GM12878 (cell line): ENCODE measurements around the gene OSBPL10. TPM values are rescaled to one million over a fixed set of nuclear protein-coding genes. Genes with fewer than 3 reads are reported as not detected.

ENCODE experiments used
- ATAC-seq: fragments of 200-7000 bp; cut with Tn5 transposase; 3 replicates; pipeline ENCODE4 v1.9.1; 2020; ENCODE audit warnings: mild to moderate bottlenecking, moderate library complexity
- BruUV-seq: library from RNA; stranded (reverse); fragments of 400-500 nt; replicated peaks from 2 replicates; lab custom pipeline; 2021; lab: Mats Ljungman, UMichigan
- CTCF ChIA-PET: fragments of 300-600 bp; sonication (Branson Sonifier 250); formaldehyde crosslinking; extraction: SDS; loops from one replicate; lab custom pipeline; 2021; ENCODE audit warnings: inconsistent platforms; lab: Yijun Ruan, JAX
- POLR2A ChIA-PET: fragments of 350-600 bp; formaldehyde crosslinking; extraction: SDS; loops from one replicate; lab custom pipeline; 2021; ENCODE audit warnings: inconsistent platforms; lab: Charles Lee
- RAD21 ChIA-PET: fragments of 300-600 bp; sonication (Branson Sonifier 250); formaldehyde crosslinking; loops from one replicate; lab custom pipeline; 2023; ENCODE audit warnings: antibody characterized with exemption; ENCODE audit not compliant: unreplicated experiment; lab: Charles Lee
- SMC1A ChIA-PET: fragments of 300-600 bp; sonication (Branson Sonifier 250); formaldehyde crosslinking; loops from one replicate; lab custom pipeline; 2023; ENCODE audit not compliant: unreplicated experiment, uncharacterized antibody; lab: Charles Lee
- DNase-seq: peaks from one replicate; pipeline ENCODE4 v3.0.0-alpha.2; 2011; ENCODE audit warnings: low read depth, low spot score
- FAIRE-seq: peaks from 3 replicates; lab custom pipeline; 2011; peaks lifted over from hg19 to GRCh38; lab: Jason Lieb, UNC
- H2AFZ ChIP-seq: 2 replicates; pipeline ENCODE4 v1.6.0; 2011; ENCODE audit warnings: low read depth, low read length, control low read depth; ENCODE audit not compliant: control insufficient read depth
- H3K27ac ChIP-seq: 2 replicates; pipeline ENCODE4 v1.5.1; 2011; ENCODE audit warnings: control low read depth; ENCODE audit not compliant: control insufficient read depth, insufficient read depth
- H3K27me3 ChIP-seq, 2 experiments: replicated peaks in 1 of 2; 2 replicates each; pipeline versions ENCODE4 v1.6.0 to v1.6.1; 2011; ENCODE audit warnings: low read length in 1 of 2; ENCODE audit not compliant: control insufficient read depth in 2 of 2, insufficient read depth in 2 of 2
- H3K36me3 ChIP-seq, 2 experiments: 2 replicates each; pipeline ENCODE4 v1.5.1; 2011; ENCODE audit warnings: low read length in 1 of 2; ENCODE audit not compliant: control insufficient read depth in 2 of 2, insufficient read depth in 2 of 2
- H3K4me1 ChIP-seq: 2 replicates; pipeline ENCODE4 v1.6.1; 2011; ENCODE audit warnings: mild to moderate bottlenecking, low read length, moderate library complexity, mixed read lengths; ENCODE audit not compliant: control insufficient read depth, insufficient read depth
- H3K4me2 ChIP-seq: 2 replicates; pipeline ENCODE4 v1.6.0; 2011; ENCODE audit warnings: control low read depth; ENCODE audit not compliant: control insufficient read depth, insufficient read depth
- H3K4me3 ChIP-seq: fragments of 200-600 bp; sonication (generic); 2 replicates; pipeline ENCODE4 v1.5.1; 2016
- H3K79me2 ChIP-seq: 2 replicates; pipeline ENCODE4 v1.6.0; 2011; ENCODE audit warnings: low read length; ENCODE audit not compliant: control insufficient read depth, insufficient read depth
- H3K9ac ChIP-seq: 2 replicates; pipeline ENCODE4 v1.8.0; 2011; ENCODE audit warnings: low read length, control low read depth, mixed read lengths; ENCODE audit not compliant: control insufficient read depth, insufficient read depth
- H3K9me3 ChIP-seq: replicated peaks from 3 replicates; pipeline ENCODE4 v1.5.1; 2011; ENCODE audit warnings: mild to moderate bottlenecking, low read length; ENCODE audit not compliant: control insufficient read depth, insufficient read depth
- H4K20me1 ChIP-seq: 2 replicates; pipeline ENCODE4 v1.6.0; 2011; ENCODE audit not compliant: control insufficient read depth, insufficient read depth
- CEBPB ChIP-seq, 2 experiments: fragments of 150-350 bp in 1 of 2; IDR thresholded peaks; 2 replicates each; pipeline ENCODE4 v1.6.1; 2012 to 2014; ENCODE audit warnings: low read depth in 2 of 2, low read length in 2 of 2, borderline replicate concordance in 1 of 2, inconsistent platforms in 1 of 2
- RUNX3 ChIP-seq: IDR thresholded peaks from 2 replicates; pipeline ENCODE4 v1.6.1; 2012; ENCODE audit warnings: low read length, inconsistent platforms
- WGBS: methylation state at CpG from one replicate; pipeline ENCODE4 v1.1.6; 2016; ENCODE audit warnings: low lambda C conversion rate; ENCODE audit not compliant: insufficient replicate concordance, insufficient coverage; ENCODE audit errors: missing lambda C conversion rate; 5-methylcytosine and 5-hydroxymethylcytosine counted together
- in situ Hi-C: fragments of 300-500 bp; cut with MboI; formaldehyde crosslinking; loops from 9 replicates; pipeline ENCODE4 v1.14.3; 2018; ENCODE audit warnings: mixed read lengths
- intact Hi-C: fragments of 100-400 bp; cut with micrococcal nuclease; formaldehyde crosslinking; loops from one replicate; pipeline ENCODE4 v1.14.2; 2022; ENCODE audit not compliant: unreplicated experiment
- polyA plus RNA-seq, 11 experiments: library from polyadenylated mRNA; depleted of rRNA in 4 of 11; unstranded in 6 of 11; stranded (reverse) in 5 of 11; fragments of >200 nt; fragmentation: Nextera tagmentation in 4 of 11; fragmentation: Illumina TruSeq in 1 of 11; extraction: Ambion mirVana in 4 of 11; extraction: Trizol in 1 of 11; gene quantifications; 1 replicate in 1 of 11; 2 replicates in 10 of 11; pipeline versions ENCODE4 v1.2.1 to v1.2.3, GENCODE V29; 2011 to 2016; ENCODE audit warnings: inconsistent platforms in 2 of 11, missing spikeins in 2 of 11, low read depth in 1 of 11
- total RNA-seq, 4 experiments: library from RNA; depleted of rRNA in 3 of 4; stranded (reverse); fragments of >200 nt in 3 of 4; fragmentation: Illumina TruSeq in 1 of 4; extraction: Trizol in 1 of 4; gene quantifications; 2 replicates each; pipeline versions ENCODE4 v1.2.1 to v1.2.3, GENCODE V29; 2013 to 2021
- TF ChIP-seq, protein P1 (sequence below): IDR thresholded peaks from 2 replicates; pipeline ENCODE4 v1.6.1; 2012; ENCODE audit warnings: improper control_type of control experiment, low read depth, low read length; ENCODE audit not compliant: insufficient replicate concordance
- TF ChIP-seq, protein P2 (sequence below): IDR thresholded peaks from 2 replicates; pipeline ENCODE4 v1.6.1; 2012; ENCODE audit warnings: low read depth, low read length, improper control_type of control experiment
- TF ChIP-seq, protein P3 (sequence below): IDR thresholded peaks from 2 replicates; pipeline ENCODE4 v1.6.1; 2011; ENCODE audit warnings: mild to moderate bottlenecking, low read depth, low read length, moderate library complexity; ENCODE audit not compliant: insufficient replicate concordance
- TF ChIP-seq, protein P4 (sequence below): fragments of 450-650 bp; IDR thresholded peaks from 2 replicates; pipeline ENCODE4 v1.6.1; 2017; ENCODE audit warnings: mild to moderate bottlenecking, moderate library complexity

The OSBPL10 gene
- total and polyA plus RNA-seq, 10 of the 15 experiments (the other 5 are each of a cell fraction or from before 2014, with no cell fraction given): 0.03 to 0.25 (median 0.09) TPM; not detected in 5

DNA sequence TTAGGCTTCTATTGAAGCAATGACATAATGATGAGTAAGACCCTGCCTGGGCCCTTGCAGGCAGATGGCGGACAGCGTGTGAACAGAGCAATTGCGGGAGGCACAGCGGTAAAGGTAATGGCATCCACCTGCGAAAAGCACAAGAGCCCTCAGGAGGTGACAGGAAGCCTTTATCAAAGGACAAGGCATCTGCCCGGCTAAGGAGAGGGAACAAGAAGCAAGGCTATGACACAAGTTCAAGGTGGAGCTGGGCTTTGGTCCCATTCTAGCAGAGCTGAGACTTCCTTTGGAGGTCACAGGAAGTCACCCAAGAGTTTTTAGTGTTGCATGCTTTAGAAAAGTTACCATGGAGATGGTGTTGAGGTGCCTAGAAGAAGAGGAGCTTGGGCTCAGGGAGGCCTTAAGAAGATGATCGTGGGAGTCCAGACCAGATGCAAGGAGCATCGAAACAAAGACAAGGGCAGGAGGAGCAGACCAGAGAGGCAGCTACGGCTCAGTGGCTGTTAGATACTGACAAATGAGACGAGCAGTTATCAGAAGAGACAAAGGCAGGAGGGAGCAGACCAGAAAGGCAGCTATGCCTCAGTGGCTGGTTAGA is 34.5 kb downstream of the OSBPL10 start (continued):
- TF ChIP-seq, protein P1, sequence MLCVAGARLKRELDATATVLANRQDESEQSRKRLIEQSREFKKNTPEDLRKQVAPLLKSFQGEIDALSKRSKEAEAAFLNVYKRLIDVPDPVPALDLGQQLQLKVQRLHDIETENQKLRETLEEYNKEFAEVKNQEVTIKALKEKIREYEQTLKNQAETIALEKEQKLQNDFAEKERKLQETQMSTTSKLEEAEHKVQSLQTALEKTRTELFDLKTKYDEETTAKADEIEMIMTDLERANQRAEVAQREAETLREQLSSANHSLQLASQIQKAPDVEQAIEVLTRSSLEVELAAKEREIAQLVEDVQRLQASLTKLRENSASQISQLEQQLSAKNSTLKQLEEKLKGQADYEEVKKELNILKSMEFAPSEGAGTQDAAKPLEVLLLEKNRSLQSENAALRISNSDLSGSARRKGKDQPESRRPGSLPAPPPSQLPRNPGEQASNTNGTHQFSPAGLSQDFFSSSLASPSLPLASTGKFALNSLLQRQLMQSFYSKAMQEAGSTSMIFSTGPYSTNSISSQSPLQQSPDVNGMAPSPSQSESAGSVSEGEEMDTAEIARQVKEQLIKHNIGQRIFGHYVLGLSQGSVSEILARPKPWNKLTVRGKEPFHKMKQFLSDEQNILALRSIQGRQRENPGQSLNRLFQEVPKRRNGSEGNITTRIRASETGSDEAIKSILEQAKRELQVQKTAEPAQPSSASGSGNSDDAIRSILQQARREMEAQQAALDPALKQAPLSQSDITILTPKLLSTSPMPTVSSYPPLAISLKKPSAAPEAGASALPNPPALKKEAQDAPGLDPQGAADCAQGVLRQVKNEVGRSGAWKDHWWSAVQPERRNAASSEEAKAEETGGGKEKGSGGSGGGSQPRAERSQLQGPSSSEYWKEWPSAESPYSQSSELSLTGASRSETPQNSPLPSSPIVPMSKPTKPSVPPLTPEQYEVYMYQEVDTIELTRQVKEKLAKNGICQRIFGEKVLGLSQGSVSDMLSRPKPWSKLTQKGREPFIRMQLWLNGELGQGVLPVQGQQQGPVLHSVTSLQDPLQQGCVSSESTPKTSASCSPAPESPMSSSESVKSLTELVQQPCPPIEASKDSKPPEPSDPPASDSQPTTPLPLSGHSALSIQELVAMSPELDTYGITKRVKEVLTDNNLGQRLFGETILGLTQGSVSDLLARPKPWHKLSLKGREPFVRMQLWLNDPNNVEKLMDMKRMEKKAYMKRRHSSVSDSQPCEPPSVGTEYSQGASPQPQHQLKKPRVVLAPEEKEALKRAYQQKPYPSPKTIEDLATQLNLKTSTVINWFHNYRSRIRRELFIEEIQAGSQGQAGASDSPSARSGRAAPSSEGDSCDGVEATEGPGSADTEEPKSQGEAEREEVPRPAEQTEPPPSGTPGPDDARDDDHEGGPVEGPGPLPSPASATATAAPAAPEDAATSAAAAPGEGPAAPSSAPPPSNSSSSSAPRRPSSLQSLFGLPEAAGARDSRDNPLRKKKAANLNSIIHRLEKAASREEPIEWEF: no peak

DNA sequence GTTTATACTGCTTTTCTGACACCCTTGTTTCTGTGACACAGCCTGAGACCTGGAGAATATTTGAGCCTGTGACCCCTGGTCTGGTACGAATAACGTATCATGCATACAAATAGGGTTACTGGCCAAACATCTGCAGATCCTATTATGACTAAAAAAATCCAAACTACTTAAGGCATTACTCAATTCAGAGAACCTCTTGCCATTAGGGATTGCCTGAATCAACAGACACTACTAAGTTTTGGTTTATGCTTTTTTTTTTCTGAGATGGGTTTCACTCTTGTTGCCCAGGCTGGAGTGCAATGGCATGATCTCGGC is 35.4 kb downstream of the OSBPL10 start:
- H4K20me1 ChIP-seq: no peaks in the 10 kb centered on the region; the same call in 1 of the 2 replicates
- DNase-seq (no peak), ATAC-seq (no peak), FAIRE-seq (no peak)
- ChIA-PET CTCF (no interaction called here), SMC1A (no interaction called here), POLR2A (no interaction called here), RAD21 (no interaction called here)
- WGBS: 0% methylated on average over 3 of the region's 3 CpGs
- no peaks in the 10 kb centered on the region for H3K36me3 ChIP-seq
- in situ Hi-C loops (no loop called here), intact Hi-C loops (no loop called here)
- BruUV-seq: no TSS peak
- H2AFZ ChIP-seq: no peak overlapping the region
- no peaks in the 10 kb centered on the region for H3K4me1 ChIP-seq
- H3K4me3 ChIP-seq: no peak overlapping the region
- no peak overlapping the region for H3K9ac ChIP-seq
- no peaks in the 10 kb centered on the region for H3K79me2 ChIP-seq
- H3K9me3 ChIP-seq: no peaks in the 10 kb centered on the region; the same call in 1 of the 3 replicates
- peaks cover 0 to 7% of the 10 kb centered on the region in 2 experiments; a peak in 3 of 4 replicates for H3K27me3 ChIP-seq
- no peak overlapping the region for H3K4me2 ChIP-seq
- H3K27ac ChIP-seq: no peak overlapping the region
- TF ChIP-seq CEBPB (IDR thresholded peaks at IDR 0.05; ENCODE audit: borderline replicate concordance in 1 of 2, low read depth in 2 of 2, low read length in 2 of 2): no peak
- TF ChIP-seq, protein P2, sequence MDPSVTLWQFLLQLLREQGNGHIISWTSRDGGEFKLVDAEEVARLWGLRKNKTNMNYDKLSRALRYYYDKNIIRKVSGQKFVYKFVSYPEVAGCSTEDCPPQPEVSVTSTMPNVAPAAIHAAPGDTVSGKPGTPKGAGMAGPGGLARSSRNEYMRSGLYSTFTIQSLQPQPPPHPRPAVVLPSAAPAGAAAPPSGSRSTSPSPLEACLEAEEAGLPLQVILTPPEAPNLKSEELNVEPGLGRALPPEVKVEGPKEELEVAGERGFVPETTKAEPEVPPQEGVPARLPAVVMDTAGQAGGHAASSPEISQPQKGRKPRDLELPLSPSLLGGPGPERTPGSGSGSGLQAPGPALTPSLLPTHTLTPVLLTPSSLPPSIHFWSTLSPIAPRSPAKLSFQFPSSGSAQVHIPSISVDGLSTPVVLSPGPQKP: no peak
- TF ChIP-seq, protein P3, sequence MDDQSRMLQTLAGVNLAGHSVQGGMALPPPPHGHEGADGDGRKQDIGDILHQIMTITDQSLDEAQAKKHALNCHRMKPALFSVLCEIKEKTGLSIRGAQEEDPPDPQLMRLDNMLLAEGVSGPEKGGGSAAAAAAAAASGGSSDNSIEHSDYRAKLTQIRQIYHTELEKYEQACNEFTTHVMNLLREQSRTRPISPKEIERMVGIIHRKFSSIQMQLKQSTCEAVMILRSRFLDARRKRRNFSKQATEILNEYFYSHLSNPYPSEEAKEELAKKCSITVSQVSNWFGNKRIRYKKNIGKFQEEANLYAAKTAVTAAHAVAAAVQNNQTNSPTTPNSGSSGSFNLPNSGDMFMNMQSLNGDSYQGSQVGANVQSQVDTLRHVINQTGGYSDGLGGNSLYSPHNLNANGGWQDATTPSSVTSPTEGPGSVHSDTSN: no peak
- TF ChIP-seq, protein P4, sequence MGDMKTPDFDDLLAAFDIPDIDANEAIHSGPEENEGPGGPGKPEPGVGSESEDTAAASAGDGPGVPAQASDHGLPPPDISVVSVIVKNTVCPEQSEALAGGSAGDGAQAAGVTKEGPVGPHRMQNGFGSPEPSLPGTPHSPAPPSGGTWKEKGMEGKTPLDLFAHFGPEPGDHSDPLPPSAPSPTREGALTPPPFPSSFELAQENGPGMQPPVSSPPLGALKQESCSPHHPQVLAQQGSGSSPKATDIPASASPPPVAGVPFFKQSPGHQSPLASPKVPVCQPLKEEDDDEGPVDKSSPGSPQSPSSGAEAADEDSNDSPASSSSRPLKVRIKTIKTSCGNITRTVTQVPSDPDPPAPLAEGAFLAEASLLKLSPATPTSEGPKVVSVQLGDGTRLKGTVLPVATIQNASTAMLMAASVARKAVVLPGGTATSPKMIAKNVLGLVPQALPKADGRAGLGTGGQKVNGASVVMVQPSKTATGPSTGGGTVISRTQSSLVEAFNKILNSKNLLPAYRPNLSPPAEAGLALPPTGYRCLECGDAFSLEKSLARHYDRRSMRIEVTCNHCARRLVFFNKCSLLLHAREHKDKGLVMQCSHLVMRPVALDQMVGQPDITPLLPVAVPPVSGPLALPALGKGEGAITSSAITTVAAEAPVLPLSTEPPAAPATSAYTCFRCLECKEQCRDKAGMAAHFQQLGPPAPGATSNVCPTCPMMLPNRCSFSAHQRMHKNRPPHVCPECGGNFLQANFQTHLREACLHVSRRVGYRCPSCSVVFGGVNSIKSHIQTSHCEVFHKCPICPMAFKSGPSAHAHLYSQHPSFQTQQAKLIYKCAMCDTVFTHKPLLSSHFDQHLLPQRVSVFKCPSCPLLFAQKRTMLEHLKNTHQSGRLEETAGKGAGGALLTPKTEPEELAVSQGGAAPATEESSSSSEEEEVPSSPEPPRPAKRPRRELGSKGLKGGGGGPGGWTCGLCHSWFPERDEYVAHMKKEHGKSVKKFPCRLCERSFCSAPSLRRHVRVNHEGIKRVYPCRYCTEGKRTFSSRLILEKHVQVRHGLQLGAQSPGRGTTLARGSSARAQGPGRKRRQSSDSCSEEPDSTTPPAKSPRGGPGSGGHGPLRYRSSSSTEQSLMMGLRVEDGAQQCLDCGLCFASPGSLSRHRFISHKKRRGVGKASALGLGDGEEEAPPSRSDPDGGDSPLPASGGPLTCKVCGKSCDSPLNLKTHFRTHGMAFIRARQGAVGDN: no peak
- no peak for TF ChIP-seq RUNX3
